KBM-7 (cell line): ENCODE results near the gene PKNOX2.

Source experiments
- DNase-seq: peaks from one replicate; pipeline ENCODE4 v3.0.0-alpha.2; 2015
- in situ Hi-C: fragments of 300-500 bp; cut with MboI; formaldehyde crosslinking; loops from 2 replicates; pipeline ENCODE4 v1.14.3; 2020; ENCODE audit warnings: low sequenced_read_pairs, low pct_unique_long_range_greater_than_20kb, mixed read lengths

The PKNOX2 gene

DNA sequence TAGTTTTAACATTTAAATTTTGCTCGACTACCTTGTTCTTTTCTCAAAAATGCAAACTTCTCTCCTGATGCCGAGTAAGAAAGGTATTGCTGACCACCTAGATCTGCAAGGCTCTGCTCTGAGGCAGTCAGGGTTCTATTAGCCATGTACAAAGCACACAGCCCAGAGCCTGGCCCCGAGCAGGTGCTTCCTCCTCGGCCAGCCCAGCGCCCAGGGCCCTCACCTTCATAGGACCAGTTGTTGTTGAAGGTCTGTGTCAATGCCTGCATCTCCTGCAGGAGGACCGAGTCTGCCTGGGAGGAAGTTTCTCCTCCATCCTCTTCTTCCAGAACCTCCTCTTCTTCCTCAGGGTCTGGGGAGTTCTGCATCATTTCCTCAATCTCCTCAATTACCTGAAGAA, 295.7 kb downstream of the PKNOX2 start:
- in situ Hi-C loops: no loop called here
- no peak for DNase-seq

DNA sequence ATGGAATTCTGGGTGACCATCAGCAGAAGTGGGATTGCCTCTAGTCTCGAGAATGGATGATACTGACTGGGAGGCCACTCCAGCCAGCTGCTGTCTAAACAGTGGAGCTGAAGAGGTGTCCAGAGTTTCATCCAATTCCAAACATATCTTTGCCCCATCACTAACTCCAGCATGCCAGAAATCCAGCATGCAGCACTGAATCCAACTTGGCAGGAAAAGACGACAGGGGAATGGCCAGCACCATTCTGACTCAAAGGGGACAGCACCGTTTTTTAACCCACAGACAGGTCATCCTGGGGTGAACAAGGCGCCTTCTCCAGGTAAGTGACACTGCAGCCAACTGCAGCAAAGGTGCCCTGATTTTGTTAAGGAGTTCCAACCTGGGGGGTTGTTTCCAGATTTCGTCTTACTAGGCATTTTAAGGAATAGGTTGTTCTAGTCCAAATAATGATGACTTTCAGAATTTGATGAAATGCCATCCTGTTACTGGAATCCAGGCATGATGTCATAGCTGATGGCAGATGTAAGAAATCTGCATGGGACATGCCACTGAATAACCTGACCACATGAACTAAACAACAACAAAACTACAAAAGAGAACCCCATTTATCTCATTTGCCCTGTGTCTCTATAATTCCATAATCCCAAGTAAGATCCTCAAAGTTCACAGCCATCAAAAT, 299.2 kb downstream of the PKNOX2 start:
- in situ Hi-C loops: no loop called here
- DNase-seq: no peak

DNA sequence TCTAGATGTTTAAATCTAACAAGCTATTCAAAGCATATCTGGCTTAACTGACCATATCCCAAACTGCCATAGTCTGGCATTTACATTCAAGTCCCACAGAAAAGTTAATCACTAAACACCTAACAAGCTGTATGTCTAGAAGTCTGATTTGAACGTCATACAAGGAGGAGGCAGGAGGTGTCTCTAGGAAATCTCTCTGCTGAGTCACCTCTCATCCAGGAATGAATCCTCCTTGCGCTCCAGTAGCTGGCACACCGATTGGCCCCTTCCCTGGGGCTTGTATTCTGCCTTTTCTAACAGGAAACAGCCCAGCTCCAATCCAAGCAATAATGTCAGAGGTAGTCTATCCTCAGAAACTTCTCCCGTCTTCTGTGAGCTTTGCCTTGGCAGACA, 299.7 kb downstream of the PKNOX2 start:
- in situ Hi-C loops: no loop called here
- no peak for DNase-seq

DNA sequence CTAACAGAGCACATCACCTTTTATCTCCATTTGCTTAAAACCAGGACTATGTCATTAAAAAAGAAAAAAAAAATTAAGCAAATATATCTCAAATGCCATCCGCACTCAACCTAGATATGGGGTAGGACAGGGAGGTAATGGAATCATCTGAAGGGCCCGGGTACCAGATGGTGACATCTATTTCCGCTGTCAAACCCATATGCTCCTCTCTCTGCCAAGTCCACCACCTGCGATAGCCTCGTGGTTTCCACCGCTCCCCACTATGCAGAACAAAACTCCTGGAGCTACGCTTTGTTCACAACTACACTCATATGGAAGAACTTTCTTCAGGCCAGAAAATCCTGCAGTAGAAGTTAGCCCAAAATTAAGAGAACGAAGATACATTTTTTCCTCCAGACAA, 300.1 kb downstream of the PKNOX2 start:
- in situ Hi-C loops: no loop called here
- no peak for DNase-seq

DNA sequence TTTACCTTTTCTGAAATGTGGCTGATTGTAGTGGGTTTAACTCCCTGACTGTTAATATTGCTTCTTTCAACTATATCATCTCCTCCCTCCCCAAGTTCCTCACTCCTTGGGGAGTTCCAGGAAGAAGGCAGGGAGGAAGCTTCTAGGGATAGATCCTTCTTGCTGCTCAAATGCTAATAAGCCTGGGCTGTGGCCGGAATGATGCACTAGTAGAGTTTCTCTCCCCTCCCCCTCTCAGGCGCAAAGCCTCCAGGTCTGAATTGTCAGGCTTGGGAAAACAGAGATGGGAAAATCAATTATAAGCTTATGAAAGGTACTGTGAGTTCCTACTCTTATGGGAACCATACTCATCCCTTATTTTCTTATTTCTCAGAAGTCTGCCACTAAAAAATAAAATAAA, 300.7 kb downstream of the PKNOX2 start:
- in situ Hi-C loops: no loop called here
- no peak for DNase-seq

DNA sequence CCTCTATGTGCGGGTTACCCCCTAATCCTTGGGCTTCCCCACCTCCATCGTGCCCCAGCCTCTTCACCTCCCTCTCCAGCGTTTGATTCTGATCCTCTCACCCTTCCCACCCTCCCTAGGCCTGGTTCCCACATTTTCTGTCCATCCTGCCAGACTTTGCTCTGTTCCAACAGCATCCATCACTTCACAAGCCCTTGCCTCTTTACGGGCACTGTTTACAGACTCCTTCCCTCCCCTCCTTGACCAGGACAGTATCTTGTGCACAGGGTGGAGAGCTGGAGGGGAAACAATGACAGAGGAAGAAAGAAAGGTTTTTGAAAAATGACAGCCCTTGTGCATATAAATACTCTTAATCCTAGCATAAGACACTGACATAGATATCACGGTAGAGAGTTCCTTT, 301.1 kb downstream of the PKNOX2 start:
- no peak for DNase-seq
- in situ Hi-C loops: no loop called here

DNA sequence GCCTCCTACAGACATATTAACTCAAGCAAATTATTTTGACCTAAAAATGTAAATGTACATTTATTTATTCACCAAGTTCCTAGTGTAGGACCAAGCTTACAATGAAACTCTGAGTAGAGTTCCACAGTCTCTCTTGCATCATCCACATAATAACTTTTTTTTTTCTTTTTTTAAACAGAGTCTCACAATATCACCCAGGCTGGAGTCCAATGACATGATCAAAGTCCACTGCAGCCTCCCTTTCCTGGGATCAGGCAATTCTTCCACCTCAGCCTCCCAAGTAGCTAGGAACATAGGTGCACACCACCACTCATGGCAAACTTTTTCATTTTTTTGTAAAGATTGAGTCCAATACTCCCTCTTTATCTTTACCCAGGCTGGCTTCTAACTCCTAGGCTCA, 303.5 kb downstream of the PKNOX2 start:
- in situ Hi-C loops: no loop called here
- DNase-seq: no peak

DNA sequence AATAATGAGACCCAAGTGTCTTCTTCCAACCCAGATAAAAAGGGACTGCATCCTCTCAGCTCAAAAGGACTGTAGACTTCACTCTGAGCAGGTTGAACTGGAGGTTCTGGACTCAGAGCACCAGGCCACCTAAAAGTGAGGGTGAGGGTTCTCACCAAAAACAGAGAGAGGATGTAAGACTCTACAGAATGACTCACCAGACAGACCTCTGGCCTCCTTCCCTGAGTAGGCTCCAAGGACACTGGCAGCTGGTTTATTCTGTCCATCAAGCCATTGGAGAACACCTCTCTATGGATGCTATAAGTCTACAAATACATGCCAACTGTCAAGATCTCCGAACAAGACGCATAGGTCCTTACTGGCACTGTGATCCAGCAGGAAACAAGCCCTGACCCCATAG, 304.3 kb downstream of the PKNOX2 start:
- in situ Hi-C loops: no loop called here
- no peak for DNase-seq

DNA sequence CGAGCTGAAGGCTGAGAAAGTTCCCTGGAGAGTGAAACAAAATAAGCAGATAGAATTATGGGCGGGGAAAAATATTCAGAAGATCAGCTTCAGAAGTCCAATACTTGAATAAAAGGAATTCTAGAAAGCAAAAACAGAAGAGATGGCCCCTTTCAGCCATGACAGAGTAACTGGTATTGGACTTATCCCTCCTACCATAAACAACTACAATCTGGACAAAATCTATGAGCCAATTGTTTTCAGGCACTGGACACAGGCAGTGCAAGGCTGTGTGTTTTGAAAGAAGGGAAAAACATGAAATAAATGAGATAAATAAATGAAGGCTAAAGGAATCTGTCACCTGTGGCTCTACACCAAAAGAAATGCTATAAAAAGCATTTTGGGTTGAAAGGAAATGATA, 305.8 kb downstream of the PKNOX2 start:
- in situ Hi-C loops: no loop called here
- no peak for DNase-seq

DNA sequence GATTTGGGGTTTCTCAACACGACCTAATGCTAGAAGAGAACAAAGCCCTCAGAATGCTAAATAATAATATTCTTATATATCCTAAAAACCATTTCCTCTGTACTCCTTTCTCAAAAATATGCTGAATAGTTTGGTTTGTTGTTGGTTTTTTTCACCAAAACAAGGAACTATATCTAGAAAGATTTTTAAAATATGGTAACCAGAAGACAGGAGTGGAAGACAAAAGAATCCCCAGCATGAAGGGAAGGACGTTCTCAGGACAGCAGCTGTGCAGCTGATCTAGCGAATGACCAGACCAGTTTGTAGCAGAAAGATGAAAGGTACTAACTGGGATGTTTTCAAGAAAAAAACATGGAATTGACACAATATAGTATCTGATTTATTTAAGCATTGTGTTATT, 312.2 kb downstream of the PKNOX2 start:
- in situ Hi-C loops: no loop called here
- DNase-seq: no peak

DNA sequence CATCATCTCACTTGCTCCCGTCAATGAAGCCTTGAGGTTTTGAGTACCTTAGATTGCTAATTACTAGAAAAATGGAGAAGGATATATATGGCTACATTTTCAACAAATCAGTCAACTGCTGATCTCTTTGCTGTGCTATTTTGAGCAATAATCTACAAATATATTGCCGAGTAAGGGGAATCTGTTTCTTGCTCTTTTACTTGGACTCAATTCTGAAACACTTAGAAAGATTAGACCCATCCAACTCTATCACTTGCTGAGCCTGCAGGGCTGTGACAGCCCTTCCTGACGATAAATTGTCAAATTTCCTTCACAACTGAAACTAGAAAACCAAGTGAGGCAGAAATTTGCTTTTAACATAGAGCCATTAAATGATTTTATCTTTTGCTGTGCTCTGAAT, 314.6 kb downstream of the PKNOX2 start:
- in situ Hi-C loops: no loop called here

DNA sequence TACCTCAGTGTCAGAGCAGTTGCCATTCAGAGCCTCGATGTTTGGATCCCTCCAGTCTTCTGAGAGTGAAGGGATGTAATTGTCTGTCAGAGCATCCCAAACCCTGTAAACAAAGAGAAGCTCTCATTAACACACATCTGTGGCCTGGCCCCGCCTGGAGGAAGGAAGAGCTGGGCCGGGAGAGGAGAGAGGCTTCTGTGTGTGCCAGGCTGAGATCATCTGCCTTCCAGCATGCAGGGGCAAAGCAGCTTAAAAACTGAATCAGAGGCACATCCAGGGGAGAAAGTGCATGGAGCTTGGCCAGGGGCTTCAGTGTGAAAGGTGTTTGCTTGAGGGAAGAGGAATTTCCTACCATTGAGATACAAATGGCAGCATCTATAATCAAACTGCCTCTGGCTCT, 317.0 kb downstream of the PKNOX2 start:
- in situ Hi-C loops: no loop called here
- DNase-seq: no peak

More for the DNA sequence above, 314.6 kb downstream of the PKNOX2 start:
- DNase-seq: no peak
